Tibial artery (tissue), 4 donors: Measurements from ENCODE around the gene KCNK3.

Experiments
- DNase-seq, 2 donors: peaks; one replicate each; pipeline ENCODE4 v3.0.0-alpha.2; 2019
- H3K27ac ChIP-seq, 2 donors: fragments of 200-600 bp; sonication (generic) in 1 of 2; 1 replicate in 1 of 2; 2 replicates in 1 of 2; pipeline ENCODE4 v1.5.1; 2018 to 2019; ENCODE audit warnings: mild to moderate bottlenecking in 1 of 2
- H3K27me3 ChIP-seq, 2 donors: fragments of 200-600 bp; sonication (generic) in 1 of 2; one replicate each; pipeline versions ENCODE4 v1.5.1 to v1.6.0; 2016 to 2019
- H3K36me3 ChIP-seq, 3 donors: fragments of 200-600 bp; sonication (generic) in 2 of 3; one replicate each; pipeline ENCODE4 v1.5.1; 2016 to 2019; ENCODE audit warnings: mild to moderate bottlenecking in 2 of 3
- H3K4me1 ChIP-seq, 4 donors: fragments of 200-600 bp; sonication (generic) in 2 of 4; 1 replicate in 3 of 4; 2 replicates in 1 of 4; pipeline ENCODE4 v1.5.1; 2016 to 2019
- H3K4me3 ChIP-seq, 2 donors: fragments of 200-600 bp; sonication (generic) in 1 of 2; 1 replicate in 1 of 2; 2 replicates in 1 of 2; pipeline ENCODE4 v1.5.1; 2018 to 2019; ENCODE audit warnings: mild to moderate bottlenecking in 2 of 2
- H3K9me3 ChIP-seq, 3 donors: fragments of 200-600 bp; sonication (generic) in 1 of 3; one replicate each; pipeline ENCODE4 v1.5.1; 2016 to 2019
- intact Hi-C: fragments of 100-400 bp; cut with DNase I; formaldehyde crosslinking; loops from one replicate; pipeline ENCODE4 v1.15.0; 2023; ENCODE audit warnings: low total_unique reads
- TF ChIP-seq, protein P1 (sequence below), 2 experiments: fragments of 200-600 bp in 1 of 2; fragments of 450-650 bp in 1 of 2; IDR thresholded peaks; one replicate each; pipeline ENCODE4 v1.5.1; 2017 to 2019; ENCODE audit warnings: antibody characterized with exemption in 2 of 2, mild to moderate bottlenecking in 1 of 2, moderate library complexity in 1 of 2

The KCNK3 gene

DNA sequence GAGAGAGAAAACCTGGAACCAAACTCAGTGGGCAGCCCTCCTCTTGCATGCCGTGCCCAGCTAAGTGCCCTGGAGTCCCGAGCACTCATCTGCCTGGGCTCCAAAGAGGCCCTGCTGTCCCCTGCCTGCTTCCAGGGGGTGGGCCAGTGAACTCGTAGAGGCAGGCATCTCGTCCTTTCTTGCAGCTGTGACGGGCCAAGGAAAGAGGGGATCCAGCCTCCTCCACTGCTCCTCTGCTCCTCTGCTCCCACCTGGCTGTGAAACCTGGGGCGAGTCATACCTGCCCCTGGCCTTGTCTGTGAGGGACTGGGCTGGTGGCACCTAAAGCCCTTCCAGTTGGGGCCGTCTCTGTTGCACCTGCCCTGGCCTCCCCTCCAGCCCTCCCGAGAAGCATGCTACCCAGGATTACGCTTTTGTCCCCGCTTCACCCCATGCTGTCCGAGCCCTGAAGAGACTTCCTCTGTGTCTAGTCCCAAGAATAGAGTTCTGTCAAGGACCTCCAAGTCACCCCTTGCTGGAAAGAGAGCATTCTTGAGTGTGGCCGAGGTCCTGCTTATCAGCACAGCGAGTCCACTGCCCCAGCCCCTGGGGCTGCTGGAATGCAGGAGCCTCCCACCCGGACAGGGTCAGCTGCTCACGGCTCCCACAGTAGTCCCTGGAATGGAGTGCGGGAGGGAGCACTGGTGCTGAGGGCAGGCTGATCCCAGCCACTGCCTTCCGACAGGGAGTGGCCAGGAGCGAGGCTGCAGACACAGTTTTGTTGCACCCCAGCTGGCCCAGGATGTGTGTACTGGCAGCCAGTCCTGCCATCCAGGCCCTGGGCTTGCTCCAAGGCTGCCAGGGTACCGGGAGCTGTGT lies 14.3 kb downstream of the KCNK3 start:
- no peak overlapping the region for H3K4me3 ChIP-seq
- H3K9me3 ChIP-seq: no peaks in the 10 kb centered on the region
- DNase-seq: peak in 1 of 2 donors; percentile 84
- peak overlapping the region; percentile 72 to 78 for H3K27ac ChIP-seq
- intact Hi-C loops: no loop called here
- TF ChIP-seq, protein P1, sequence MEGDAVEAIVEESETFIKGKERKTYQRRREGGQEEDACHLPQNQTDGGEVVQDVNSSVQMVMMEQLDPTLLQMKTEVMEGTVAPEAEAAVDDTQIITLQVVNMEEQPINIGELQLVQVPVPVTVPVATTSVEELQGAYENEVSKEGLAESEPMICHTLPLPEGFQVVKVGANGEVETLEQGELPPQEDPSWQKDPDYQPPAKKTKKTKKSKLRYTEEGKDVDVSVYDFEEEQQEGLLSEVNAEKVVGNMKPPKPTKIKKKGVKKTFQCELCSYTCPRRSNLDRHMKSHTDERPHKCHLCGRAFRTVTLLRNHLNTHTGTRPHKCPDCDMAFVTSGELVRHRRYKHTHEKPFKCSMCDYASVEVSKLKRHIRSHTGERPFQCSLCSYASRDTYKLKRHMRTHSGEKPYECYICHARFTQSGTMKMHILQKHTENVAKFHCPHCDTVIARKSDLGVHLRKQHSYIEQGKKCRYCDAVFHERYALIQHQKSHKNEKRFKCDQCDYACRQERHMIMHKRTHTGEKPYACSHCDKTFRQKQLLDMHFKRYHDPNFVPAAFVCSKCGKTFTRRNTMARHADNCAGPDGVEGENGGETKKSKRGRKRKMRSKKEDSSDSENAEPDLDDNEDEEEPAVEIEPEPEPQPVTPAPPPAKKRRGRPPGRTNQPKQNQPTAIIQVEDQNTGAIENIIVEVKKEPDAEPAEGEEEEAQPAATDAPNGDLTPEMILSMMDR (IDR thresholded peaks at IDR 0.05): no peak
- H3K36me3 ChIP-seq: no peaks in the 10 kb centered on the region
- H3K27me3 ChIP-seq: no peaks in the 10 kb centered on the region
- H3K4me1 ChIP-seq: peaks cover 0 to 73% (median 52%) of the 10 kb centered on the region in 4 donors

DNA sequence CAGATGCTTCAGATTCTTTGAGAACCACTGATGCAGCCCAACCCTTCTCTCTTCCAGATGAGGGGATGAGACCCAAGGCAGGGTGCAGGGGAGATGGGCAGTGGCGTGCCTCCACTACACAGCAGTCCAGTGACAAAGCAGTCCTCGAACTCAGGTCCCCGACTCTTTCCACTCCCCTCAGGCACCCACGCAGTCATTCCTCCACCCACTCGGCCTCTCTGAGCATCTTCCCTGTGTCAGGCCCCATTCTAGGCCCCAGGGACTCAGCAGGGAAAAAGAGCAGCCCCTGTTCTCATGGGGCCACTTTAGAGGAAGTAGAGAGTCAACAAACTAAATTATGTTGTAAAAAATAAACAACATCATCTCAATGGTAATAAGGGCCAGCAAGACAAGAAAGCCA lies 15.2 kb downstream of the KCNK3 start:
- TF ChIP-seq, protein P1 (IDR thresholded peaks at IDR 0.05): no peak
- Histone ChIP-seq H3K27ac (peak overlapping the region; percentile 72 to 78), H3K4me1 (peaks cover 0 to 76% (median 58%) of the 10 kb centered on the region in 4 donors), H3K36me3 (no peaks in the 10 kb centered on the region), H3K27me3 (no peaks in the 10 kb centered on the region), H3K9me3 (no peaks in the 10 kb centered on the region), H3K4me3 (no peak overlapping the region)
- DNase-seq: no peak
- intact Hi-C loops: no loop called here

DNA sequence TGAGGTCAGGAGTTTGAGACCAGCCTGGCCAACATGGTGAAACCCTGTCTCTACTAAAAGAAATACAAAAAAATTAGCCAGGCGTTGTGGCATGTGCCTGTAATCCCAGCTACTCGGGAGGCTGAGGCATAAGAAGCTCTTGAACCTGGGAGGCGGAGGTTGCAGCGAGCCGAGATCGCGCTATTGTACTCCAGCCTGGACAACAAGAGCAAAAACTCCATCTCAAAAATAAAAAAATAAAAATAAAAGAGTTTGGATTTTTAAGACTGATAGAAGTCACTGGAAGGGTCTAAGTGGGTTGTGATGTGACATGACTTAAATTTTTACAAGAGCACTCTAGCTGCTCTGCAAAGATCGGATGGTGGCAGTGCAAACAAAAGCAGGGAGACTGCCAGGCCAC lies 15.9 kb downstream of the KCNK3 start:
- no peak overlapping the region for H3K4me3 ChIP-seq
- H3K27ac ChIP-seq: peak overlapping the region in 1 of 2 donors; percentile 78
- H3K27me3 ChIP-seq: no peaks in the 10 kb centered on the region
- no peaks in the 10 kb centered on the region for H3K9me3 ChIP-seq
- H3K4me1 ChIP-seq: peaks cover 0 to 83% (median 64%) of the 10 kb centered on the region in 4 donors
- no peak for DNase-seq
- TF ChIP-seq, protein P1 (IDR thresholded peaks at IDR 0.05): no peak
- no peaks in the 10 kb centered on the region for H3K36me3 ChIP-seq
- intact Hi-C loops: no loop called here

DNA sequence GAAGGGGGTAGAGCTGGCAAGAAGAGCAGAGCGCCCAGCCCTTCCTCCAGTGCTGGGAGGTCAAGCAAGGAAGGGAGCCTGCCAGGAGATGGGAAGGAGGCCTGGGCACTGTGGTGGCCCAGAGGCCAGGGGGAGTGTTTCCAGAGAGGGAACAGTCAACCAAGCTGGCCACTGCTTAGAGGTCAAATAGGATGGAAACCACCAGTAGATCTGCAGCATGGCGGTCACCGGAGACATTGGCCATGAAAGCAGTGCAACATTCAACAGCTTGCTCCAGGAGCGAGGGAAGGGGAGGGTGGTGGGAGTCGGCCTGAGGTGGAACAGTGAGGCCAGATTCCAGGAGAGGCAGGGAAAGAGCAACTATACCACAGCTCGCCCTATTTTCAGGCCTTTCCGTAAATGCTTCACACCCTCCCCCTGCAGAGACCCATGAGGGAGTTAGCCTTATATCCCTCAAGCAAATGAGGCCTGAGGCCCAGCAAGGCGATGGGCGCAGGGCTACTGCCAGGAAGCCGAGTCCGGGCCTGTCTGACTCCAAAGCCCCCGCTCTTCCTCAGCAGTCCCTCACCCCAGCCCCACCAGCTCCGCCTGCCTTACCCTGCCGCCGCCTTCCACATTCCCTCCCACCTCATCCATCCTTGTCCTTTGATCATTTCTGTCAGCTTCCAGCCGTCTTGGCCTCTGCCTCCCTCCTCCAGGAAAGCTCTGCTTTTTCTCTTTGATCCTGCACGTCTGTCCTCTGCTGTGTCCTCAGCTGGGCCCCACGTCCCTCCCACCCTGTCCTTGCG lies 17.0 kb downstream of the KCNK3 start:
- no peak for DNase-seq
- Histone ChIP-seq H3K4me1 (peaks cover 0 to 79% (median 61%) of the 10 kb centered on the region in 4 donors), H3K4me3 (no peak overlapping the region), H3K27me3 (no peaks in the 10 kb centered on the region), H3K27ac (peak overlapping the region; percentile 48 to 59), H3K36me3 (no peaks in the 10 kb centered on the region), H3K9me3 (no peaks in the 10 kb centered on the region)
- intact Hi-C loops: no loop called here
- TF ChIP-seq, protein P1 (IDR thresholded peaks at IDR 0.05): no peak

DNA sequence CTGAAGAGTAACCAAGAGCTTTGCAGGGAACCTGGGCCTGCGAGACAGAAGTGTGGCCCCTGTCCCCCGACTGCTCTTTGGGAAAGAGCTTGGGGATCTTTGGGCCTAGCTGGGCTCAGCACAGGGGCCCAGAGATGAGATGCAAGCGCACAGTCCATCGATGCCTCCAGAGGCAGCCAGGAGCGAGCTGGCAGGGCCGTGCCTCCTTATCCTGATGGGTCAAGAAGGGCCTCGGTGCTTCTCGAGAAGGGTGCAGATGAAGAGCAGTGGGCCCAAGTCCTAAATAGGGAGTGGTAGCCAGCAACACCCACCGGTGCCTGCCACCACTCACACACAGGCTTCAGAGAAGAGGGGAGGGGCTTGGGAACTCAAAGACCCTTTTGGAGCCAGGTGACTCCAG lies 17.6 kb downstream of the KCNK3 start:
- DNase-seq: no peak
- peak overlapping the region; percentile 48 to 59 for H3K27ac ChIP-seq
- no peaks in the 10 kb centered on the region for H3K36me3 ChIP-seq
- TF ChIP-seq, protein P1 (IDR thresholded peaks at IDR 0.05): no peak
- H3K27me3 ChIP-seq: no peaks in the 10 kb centered on the region
- no peaks in the 10 kb centered on the region for H3K9me3 ChIP-seq
- intact Hi-C loops: no loop called here
- H3K4me3 ChIP-seq: no peak overlapping the region
- peaks cover 0 to 72% (median 58%) of the 10 kb centered on the region in 4 donors for H3K4me1 ChIP-seq
